Activated CD4-positive, alpha-beta memory T cell treated with anti-CD3 and anti-CD28 coated beads, Interleukin-2, amount 10 ng/mL, durations not matched to agents 7 days and 5 days (primary cell): ENCODE measurements around the gene SYT1. TPM values are rescaled to one million over a fixed set of nuclear protein-coding genes. Genes with fewer than 3 reads are reported as not detected.
"Not testable (repeated sequence)": the region's sequence is repeated elsewhere in the genome, so short reads cannot be mapped to it uniquely, and the experiment has no call there.

Source experiments
- CTCF ChIA-PET: fragments of 350-600 bp; sonication (Branson Sonifier 250); formaldehyde crosslinking; loops from one replicate; lab custom pipeline; 2021; ENCODE audit warnings: antibody characterized with exemption, inconsistent platforms; lab: Charles Lee
- POLR2A ChIA-PET: fragments of 350-600 bp; sonication (Branson Sonifier 250); formaldehyde crosslinking; loops from one replicate; lab custom pipeline; 2021; ENCODE audit warnings: antibody characterized with exemption; lab: Charles Lee
- DNase-seq: peaks from one replicate; pipeline ENCODE4 v3.0.0-alpha.2; 2020
- H3K27ac Mint-ChIP-seq: one replicate; pipeline ENCODE4 v1.8.0; 2021; ENCODE audit warnings: mild to moderate bottlenecking, mixed read lengths
- H3K27me3 Mint-ChIP-seq: one replicate; pipeline ENCODE4 v1.8.0; 2021; ENCODE audit warnings: mixed read lengths
- H3K36me3 Mint-ChIP-seq: one replicate; pipeline ENCODE4 v1.8.0; 2021; ENCODE audit warnings: low read depth, mixed read lengths
- H3K4me1 Mint-ChIP-seq: one replicate; pipeline ENCODE4 v1.8.0; 2021; ENCODE audit warnings: mixed read lengths
- H3K4me3 Mint-ChIP-seq: one replicate; pipeline ENCODE4 v1.8.0; 2021; ENCODE audit warnings: mild to moderate bottlenecking, mixed read lengths
- H3K9me3 Mint-ChIP-seq: one replicate; pipeline ENCODE4 v1.8.0; 2021; ENCODE audit warnings: mixed read lengths
- total RNA-seq, 2 experiments: library from RNA; stranded (reverse); gene quantifications; one replicate each; pipeline ENCODE4 v1.2.3, GENCODE V29; 2021

SYT1 gene
- total RNA-seq, 2 experiments from 2014 or later: not detected

DNA sequence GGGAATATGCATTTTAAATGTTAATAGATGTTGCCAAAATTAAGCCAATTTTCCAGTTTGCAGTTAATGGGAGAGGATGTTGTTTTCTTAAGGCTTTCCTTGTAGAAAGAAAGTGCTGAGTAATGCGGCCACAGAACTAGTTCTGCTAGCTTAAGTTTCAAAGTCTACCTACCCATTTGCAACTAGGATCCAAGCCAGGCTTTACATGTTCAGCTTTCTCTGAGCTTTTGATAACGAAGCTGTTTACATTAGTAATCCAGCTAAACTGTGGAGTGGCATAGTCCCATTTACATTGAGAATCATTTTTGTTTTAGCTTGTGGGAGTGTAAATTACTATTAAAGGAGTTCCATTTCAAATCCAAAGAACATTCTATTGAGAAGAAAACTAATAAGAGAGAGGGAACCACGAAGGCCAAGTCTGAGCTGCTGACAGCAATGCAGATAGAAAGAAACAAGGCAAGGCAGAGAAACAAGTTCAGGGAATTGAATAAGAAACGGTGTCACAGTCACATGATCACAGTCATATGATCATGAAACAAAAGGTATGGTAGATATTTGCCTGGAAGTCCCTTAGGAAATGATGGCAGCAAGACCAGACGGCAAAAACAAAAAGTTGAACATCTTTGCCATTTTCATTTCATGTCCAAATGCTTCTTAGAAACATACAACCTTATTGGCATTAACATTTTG, 551.3 kb downstream of the SYT1 start:
- Mint-ChIP-seq H3K4me1 (no peaks in the 10 kb centered on the region), H3K27me3 (no peaks in the 10 kb centered on the region), H3K36me3 (no peaks in the 10 kb centered on the region), H3K4me3 (no peak overlapping the region), H3K27ac (no peak overlapping the region), H3K9me3 (no peaks in the 10 kb centered on the region)
- CTCF ChIA-PET: no interaction called here
- DNase-seq: no peak
- POLR2A ChIA-PET: no interaction called here

- CTCF ChIA-PET: no interaction called here
- Mint-ChIP-seq H3K36me3 (no peaks in the 10 kb centered on the region), H3K27ac (no peak overlapping the region), H3K4me3 (no peak overlapping the region), H3K4me1 (no peaks in the 10 kb centered on the region), H3K9me3 (no peaks in the 10 kb centered on the region), H3K27me3 (no peaks in the 10 kb centered on the region)
- POLR2A ChIA-PET: no interaction called here
- no peak for DNase-seq
Measured at GRCh38 chr12:79420146-79420618, 555.6 kb downstream of the SYT1 start.

- H3K36me3 Mint-ChIP-seq: no peaks in the 10 kb centered on the region
- H3K4me1 Mint-ChIP-seq: no peaks in the 10 kb centered on the region
- no peak overlapping the region for H3K27ac Mint-ChIP-seq
- no peaks in the 10 kb centered on the region for H3K27me3 Mint-ChIP-seq
- POLR2A ChIA-PET: no interaction called here
- CTCF ChIA-PET: no interaction called here
- no peak for DNase-seq
- no peak overlapping the region for H3K4me3 Mint-ChIP-seq
- H3K9me3 Mint-ChIP-seq: no peaks in the 10 kb centered on the region
Measured at GRCh38 chr12:79421236-79421740, 556.7 kb downstream of the SYT1 start.

- Mint-ChIP-seq H3K9me3 (peaks cover under 1% of the 10 kb centered on the region), H3K4me3 (no peak overlapping the region), H3K27me3 (no peaks in the 10 kb centered on the region), H3K4me1 (no peaks in the 10 kb centered on the region), H3K27ac (no peak overlapping the region), H3K36me3 (no peaks in the 10 kb centered on the region)
- DNase-seq: no peak
- POLR2A ChIA-PET: no interaction called here
- CTCF ChIA-PET: no interaction called here
Measured at GRCh38 chr12:79422060-79422812, 557.7 kb downstream of the SYT1 start.

DNA sequence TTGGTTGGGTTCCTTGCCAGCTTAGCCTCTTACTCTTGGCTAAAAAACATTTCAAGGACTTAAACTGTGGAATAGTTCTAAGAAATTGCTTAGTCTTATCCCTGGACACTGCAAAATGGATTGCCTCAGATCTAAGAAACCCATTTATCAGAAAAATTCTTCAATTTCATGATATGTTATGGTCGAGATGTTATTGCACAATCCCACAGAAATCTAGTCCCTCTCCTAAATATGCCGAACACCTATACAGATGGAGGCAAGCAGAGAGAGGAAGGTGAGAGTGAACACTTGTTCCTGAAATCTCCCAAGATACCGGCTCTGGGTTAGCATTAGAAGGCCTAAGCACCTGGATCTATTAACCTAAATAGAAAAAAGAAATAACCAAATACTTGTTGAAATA, 559.0 kb downstream of the SYT1 start:
- H3K4me3 Mint-ChIP-seq: no peak overlapping the region
- ChIA-PET POLR2A (no interaction called here), CTCF (no interaction called here)
- H3K27me3 Mint-ChIP-seq: no peaks in the 10 kb centered on the region
- no peak for DNase-seq
- no peak overlapping the region for H3K27ac Mint-ChIP-seq
- H3K36me3 Mint-ChIP-seq: no peaks in the 10 kb centered on the region
- peaks cover 4% of the 10 kb centered on the region for H3K9me3 Mint-ChIP-seq
- no peaks in the 10 kb centered on the region for H3K4me1 Mint-ChIP-seq

DNA sequence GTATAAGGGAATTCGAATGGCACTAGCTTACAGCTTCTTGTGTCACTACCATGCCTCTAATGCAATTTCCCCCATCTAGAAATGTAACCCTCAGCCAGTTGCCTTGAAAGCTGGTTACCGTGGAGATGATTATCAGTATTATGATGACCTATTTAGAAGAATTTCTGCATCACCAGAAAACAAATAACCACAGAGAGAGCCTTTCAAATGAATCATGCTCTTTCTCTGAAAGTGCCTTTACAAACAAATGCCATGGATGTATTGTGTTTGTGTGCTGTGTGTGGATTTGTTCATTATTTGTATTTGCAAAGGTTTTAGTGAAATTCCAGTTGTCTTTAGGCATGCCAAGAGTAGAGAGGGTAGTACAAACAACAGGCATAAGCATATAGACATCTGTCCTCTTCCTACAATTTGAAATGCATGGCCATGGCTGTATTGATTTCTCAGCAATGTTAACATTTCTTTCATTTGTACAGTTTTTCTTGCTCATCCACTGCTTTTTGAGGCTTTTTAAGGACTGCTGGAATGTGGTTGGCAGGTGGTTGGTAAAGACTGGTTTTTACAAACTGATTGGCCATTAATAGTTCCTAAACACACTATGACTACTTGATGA, 559.6 kb downstream of the SYT1 start:
- H3K4me3 Mint-ChIP-seq: no peak overlapping the region
- H3K9me3 Mint-ChIP-seq: peaks cover 4% of the 10 kb centered on the region
- no peaks in the 10 kb centered on the region for H3K4me1 Mint-ChIP-seq
- H3K27ac Mint-ChIP-seq: no peak overlapping the region
- POLR2A ChIA-PET: no interaction called here
- H3K36me3 Mint-ChIP-seq: no peaks in the 10 kb centered on the region
- CTCF ChIA-PET: no interaction called here
- no peak for DNase-seq
- H3K27me3 Mint-ChIP-seq: no peaks in the 10 kb centered on the region

DNA sequence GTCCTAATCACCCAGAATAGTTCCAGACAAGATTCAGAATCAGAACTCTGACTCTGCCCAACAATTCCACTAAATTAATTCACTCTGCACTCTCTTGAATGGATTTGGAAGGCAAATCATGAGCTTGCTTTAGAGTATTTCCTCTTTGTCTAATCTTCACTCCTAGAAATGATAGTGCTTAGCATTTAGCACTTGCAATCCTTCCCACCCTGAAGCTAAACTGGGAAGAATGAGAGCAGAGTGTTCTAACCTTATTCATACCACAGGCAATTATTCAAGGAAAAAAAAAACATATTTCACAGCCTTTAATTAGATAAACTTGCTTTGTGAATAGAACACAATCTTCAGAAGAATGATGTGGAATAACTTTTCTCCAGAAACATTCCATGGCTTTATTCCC, 561.5 kb downstream of the SYT1 start:
- H3K4me1 Mint-ChIP-seq: no peaks in the 10 kb centered on the region
- H3K36me3 Mint-ChIP-seq: no peaks in the 10 kb centered on the region
- DNase-seq: no peak
- H3K27me3 Mint-ChIP-seq: no peaks in the 10 kb centered on the region
- ChIA-PET POLR2A (no interaction called here), CTCF (no interaction called here)
- no peak overlapping the region for H3K27ac Mint-ChIP-seq
- no peak overlapping the region for H3K4me3 Mint-ChIP-seq
- H3K9me3 Mint-ChIP-seq: peaks cover 4% of the 10 kb centered on the region

- CTCF ChIA-PET, H3K4me3 Mint-ChIP-seq: not testable (repeated sequence)
Measured at GRCh38 chr12:79426744-79427143, 562.2 kb downstream of the SYT1 start.

DNA sequence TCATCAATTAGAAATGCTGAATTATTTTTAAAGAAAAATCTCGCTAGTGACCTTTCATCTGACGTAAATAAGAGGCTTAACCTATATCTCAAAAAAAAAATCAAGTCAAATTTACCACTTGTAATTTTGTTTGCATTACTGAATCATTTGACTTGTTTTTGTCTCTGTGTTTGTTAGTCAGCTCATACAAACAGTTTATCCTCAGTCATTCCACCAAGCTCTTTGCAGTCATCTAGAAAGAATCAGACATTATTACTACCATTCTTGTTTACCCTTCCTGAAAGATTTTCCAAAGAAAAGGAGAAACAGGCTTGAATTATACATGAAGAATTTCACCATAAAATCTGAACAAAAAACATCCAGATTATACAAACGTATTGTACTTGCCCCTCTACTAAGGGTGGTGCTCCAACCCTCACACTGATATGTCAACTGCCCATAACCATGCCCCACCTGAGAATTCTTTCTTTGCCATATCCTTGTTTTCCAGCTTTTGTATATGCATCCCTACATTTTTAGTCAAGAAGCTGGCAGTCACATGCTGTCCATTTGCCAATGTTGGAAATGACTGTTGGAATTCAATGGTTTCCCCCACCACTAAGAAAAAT, 569.0 kb downstream of the SYT1 start:
- no peak overlapping the region for H3K27ac Mint-ChIP-seq
- H3K27me3 Mint-ChIP-seq: no peaks in the 10 kb centered on the region
- H3K4me3 Mint-ChIP-seq: no peak overlapping the region
- DNase-seq: no peak
- CTCF ChIA-PET: no interaction called here
- POLR2A ChIA-PET: no interaction called here
- H3K9me3 Mint-ChIP-seq: no peaks in the 10 kb centered on the region
- no peaks in the 10 kb centered on the region for H3K4me1 Mint-ChIP-seq
- H3K36me3 Mint-ChIP-seq: no peaks in the 10 kb centered on the region

More at GRCh38 chr12:79426744-79427143, 562.2 kb downstream of the SYT1 start:
- H3K27ac Mint-ChIP-seq, H3K36me3 Mint-ChIP-seq, H3K4me1 Mint-ChIP-seq, H3K27me3 Mint-ChIP-seq, POLR2A ChIA-PET, H3K9me3 Mint-ChIP-seq, DNase-seq: not testable (repeated sequence)

DNA sequence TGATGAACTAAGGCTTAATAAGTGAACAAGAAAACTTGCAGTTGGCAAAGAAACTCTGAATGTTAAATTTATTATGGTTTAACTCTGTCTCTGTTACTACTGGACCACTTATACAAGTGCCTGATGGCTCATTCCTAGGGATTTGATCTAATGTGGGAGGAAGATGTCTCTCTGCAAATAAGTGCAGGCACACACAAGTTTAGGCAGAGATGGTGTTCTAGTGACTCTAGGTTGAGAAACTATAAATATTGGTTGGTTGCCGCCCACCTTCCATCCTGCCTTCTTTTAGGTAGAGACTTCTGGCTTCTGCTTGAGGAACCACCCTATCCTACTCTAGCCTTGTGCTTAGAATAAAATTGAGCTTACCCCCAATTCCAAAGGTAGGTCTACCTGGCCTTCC, 570.0 kb downstream of the SYT1 start:
- Mint-ChIP-seq H3K27me3 (no peaks in the 10 kb centered on the region), H3K27ac (no peak overlapping the region), H3K36me3 (no peaks in the 10 kb centered on the region), H3K4me3 (no peak overlapping the region), H3K4me1 (no peaks in the 10 kb centered on the region), H3K9me3 (no peaks in the 10 kb centered on the region)
- CTCF ChIA-PET: interaction anchor here (0.6 kb wide), 1 partner anchor 791 kb away, joined by 3 read pairs; no protein-coding TSS in a partner anchor
- POLR2A ChIA-PET: no interaction called here
- no peak for DNase-seq

DNA sequence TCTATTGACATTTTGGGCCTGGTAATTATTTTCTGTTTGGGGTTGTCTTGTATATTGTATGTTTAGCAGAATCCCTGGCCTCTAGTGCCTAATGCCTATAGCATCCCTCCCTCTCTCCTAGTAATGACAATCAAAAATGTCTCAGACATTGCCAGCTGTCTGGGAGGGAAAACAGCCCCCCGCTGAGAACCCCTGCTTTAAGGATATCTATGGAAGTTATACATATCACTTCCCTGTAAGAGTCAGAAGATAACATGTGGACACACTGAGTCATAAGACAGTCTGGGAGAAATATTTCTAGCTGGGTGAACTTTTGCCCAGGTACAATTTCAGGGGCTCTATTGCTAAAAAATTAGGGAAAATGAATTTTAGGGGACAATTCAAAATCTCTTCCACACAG, 571.2 kb downstream of the SYT1 start:
- no peak for DNase-seq
- CTCF ChIA-PET: no interaction called here
- H3K4me1 Mint-ChIP-seq: no peaks in the 10 kb centered on the region
- no peak overlapping the region for H3K4me3 Mint-ChIP-seq
- no peaks in the 10 kb centered on the region for H3K9me3 Mint-ChIP-seq
- H3K27me3 Mint-ChIP-seq: no peaks in the 10 kb centered on the region
- no peaks in the 10 kb centered on the region for H3K36me3 Mint-ChIP-seq
- H3K27ac Mint-ChIP-seq: no peak overlapping the region
- POLR2A ChIA-PET: no interaction called here

- POLR2A ChIA-PET: no interaction called here
- no peaks in the 10 kb centered on the region for H3K27me3 Mint-ChIP-seq
- CTCF ChIA-PET: no interaction called here
- H3K36me3 Mint-ChIP-seq: no peaks in the 10 kb centered on the region
- no peak overlapping the region for H3K4me3 Mint-ChIP-seq
- H3K27ac Mint-ChIP-seq: no peak overlapping the region
- no peaks in the 10 kb centered on the region for H3K9me3 Mint-ChIP-seq
- no peak for DNase-seq
- H3K4me1 Mint-ChIP-seq: no peaks in the 10 kb centered on the region
Measured at GRCh38 chr12:79438480-79439174, 574.1 kb downstream of the SYT1 start.
